ENCODE data around the gene CCDC28A. TPM values are rescaled to one million over a fixed set of nuclear protein-coding genes. Genes with fewer than 3 reads are reported as not detected.
"Not testable (repeated sequence)": the region's sequence is repeated elsewhere in the genome, so short reads cannot be mapped to it uniquely, and the experiment has no call there.

CCDC28A gene
- total RNA-seq, 1 experiment from 2014 or later = 9.8 TPM

DNA sequence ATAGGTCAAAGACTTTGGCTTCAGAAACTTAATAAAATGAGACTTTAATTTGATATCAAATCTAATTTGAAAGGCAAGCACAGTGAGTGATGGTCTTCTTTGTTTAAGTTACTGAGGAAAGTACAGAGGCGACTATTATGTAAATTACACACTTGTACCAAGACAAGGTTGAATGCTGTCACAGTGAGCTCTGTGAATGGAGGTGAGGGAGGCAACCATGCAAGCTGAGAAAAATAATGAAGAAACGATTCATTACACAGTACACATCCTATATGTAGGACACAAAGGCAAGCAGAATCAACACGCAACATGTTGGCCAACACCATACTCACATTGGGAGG lies 46.8 kb upstream of the CCDC28A start:
- Histone ChIP-seq H3K27me3 (replicated peaks; ENCODE audit: insufficient read depth, low read depth, low read length, poor library complexity) (no peaks in the 10 kb centered on the region), H3K36me3 (ENCODE audit: insufficient read depth, low read length, poor library complexity, severe bottlenecking) (no peaks in the 10 kb centered on the region), H3K4me1 (ENCODE audit: insufficient read depth, low read length, poor library complexity, severe bottlenecking) (peaks cover 8% of the 10 kb centered on the region), H3K27ac (ENCODE audit: low read depth, low read length, poor library complexity, severe bottlenecking) (no peak overlapping the region), H3K4me3 (ENCODE audit: low read depth, low read length, poor library complexity, severe bottlenecking) (no peak overlapping the region), H3K9me3 (ENCODE audit: low read depth, low read length, poor library complexity, severe bottlenecking) (no peaks in the 10 kb centered on the region)
- TF ChIP-seq EZH2 (IDR thresholded peaks at IDR 0.05; ENCODE audit: borderline replicate concordance, low read depth, low read length, poor library complexity, severe bottlenecking) = no peak
- TF ChIP-seq, protein P1, sequence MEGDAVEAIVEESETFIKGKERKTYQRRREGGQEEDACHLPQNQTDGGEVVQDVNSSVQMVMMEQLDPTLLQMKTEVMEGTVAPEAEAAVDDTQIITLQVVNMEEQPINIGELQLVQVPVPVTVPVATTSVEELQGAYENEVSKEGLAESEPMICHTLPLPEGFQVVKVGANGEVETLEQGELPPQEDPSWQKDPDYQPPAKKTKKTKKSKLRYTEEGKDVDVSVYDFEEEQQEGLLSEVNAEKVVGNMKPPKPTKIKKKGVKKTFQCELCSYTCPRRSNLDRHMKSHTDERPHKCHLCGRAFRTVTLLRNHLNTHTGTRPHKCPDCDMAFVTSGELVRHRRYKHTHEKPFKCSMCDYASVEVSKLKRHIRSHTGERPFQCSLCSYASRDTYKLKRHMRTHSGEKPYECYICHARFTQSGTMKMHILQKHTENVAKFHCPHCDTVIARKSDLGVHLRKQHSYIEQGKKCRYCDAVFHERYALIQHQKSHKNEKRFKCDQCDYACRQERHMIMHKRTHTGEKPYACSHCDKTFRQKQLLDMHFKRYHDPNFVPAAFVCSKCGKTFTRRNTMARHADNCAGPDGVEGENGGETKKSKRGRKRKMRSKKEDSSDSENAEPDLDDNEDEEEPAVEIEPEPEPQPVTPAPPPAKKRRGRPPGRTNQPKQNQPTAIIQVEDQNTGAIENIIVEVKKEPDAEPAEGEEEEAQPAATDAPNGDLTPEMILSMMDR (conservative IDR thresholded peaks at IDR 0.05; ENCODE audit: low read depth, low read length) = no peak
- no peak for DNase-seq (ENCODE audit: low spot score)
- no TSS peak for BruUV-seq (replicated peaks)
- intact Hi-C loops (cut with micrococcal nuclease; ENCODE audit: unreplicated experiment) = no loop called here
- ChIA-PET POLR2A (ENCODE audit: low non-redundant PET) (no interaction called here), CTCF (no interaction called here)

DNA sequence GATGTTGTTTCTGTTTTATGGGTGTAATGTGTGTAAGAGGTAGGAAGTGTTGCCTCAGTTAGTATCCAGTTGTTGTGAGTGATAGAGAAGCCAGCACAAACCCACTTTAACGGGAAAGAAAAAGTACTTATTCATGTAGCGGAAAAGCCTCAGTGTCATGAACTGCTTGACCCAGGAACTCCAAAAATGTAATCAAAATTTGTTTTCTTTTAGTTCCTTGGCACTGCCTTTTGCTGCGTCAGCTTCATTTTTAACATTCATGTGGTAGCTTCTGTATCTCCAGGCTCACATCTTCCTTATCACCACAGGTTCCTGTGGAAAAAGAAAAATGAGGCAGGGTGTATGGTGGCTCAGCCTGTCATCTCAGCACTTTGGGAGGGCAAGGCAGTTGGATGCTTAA lies 46.4 kb upstream of the CCDC28A start:
- TF ChIP-seq EZH2 (IDR thresholded peaks at IDR 0.05; ENCODE audit: borderline replicate concordance, low read depth, low read length, poor library complexity, severe bottlenecking) = no peak
- TF ChIP-seq, protein P1 (conservative IDR thresholded peaks at IDR 0.05; ENCODE audit: low read depth, low read length) = no peak
- intact Hi-C loops (cut with micrococcal nuclease; ENCODE audit: unreplicated experiment) = no loop called here
- no peak for DNase-seq (ENCODE audit: low spot score)
- no peaks in the 10 kb centered on the region for H3K36me3 ChIP-seq (ENCODE audit: insufficient read depth, low read length, poor library complexity, severe bottlenecking)
- ChIA-PET CTCF (no interaction called here), POLR2A (ENCODE audit: low non-redundant PET) (no interaction called here)
- no peaks in the 10 kb centered on the region for H3K27me3 ChIP-seq (replicated peaks; ENCODE audit: insufficient read depth, low read depth, low read length, poor library complexity)
- H3K27ac ChIP-seq (ENCODE audit: low read depth, low read length, poor library complexity, severe bottlenecking) = no peak overlapping the region
- H3K4me1 ChIP-seq (ENCODE audit: insufficient read depth, low read length, poor library complexity, severe bottlenecking) = peaks cover 8% of the 10 kb centered on the region
- BruUV-seq (replicated peaks) = no TSS peak
- no peak overlapping the region for H3K4me3 ChIP-seq (ENCODE audit: low read depth, low read length, poor library complexity, severe bottlenecking)
- H3K9me3 ChIP-seq (ENCODE audit: low read depth, low read length, poor library complexity, severe bottlenecking) = no peaks in the 10 kb centered on the region

DNA sequence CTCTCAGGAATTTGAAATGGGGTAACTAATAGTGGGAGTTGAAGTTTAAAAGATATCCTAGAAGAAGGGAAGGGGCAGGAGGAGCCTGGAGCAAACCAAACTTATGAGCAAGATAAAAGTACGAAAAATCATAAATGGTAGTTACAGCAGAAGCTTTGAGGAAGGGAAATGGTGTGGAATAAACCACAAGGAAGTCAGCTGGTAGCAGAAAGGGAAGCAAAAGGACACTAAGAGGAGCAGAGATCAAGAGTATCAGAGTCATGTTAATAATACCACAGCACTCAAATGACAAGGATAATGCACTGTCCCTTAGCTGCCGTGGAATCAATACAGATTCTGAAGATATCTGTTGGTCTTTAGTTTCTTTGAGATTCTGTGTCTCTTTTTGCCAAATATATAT lies 44.9 kb upstream of the CCDC28A start:
- H3K9me3 ChIP-seq (ENCODE audit: low read depth, low read length, poor library complexity, severe bottlenecking) = no peaks in the 10 kb centered on the region
- POLR2A ChIA-PET (ENCODE audit: low non-redundant PET) = no interaction called here
- CTCF ChIA-PET = no interaction called here
- no TSS peak for BruUV-seq (replicated peaks)
- no peaks in the 10 kb centered on the region for H3K4me1 ChIP-seq (ENCODE audit: insufficient read depth, low read length, poor library complexity, severe bottlenecking)
- intact Hi-C loops (cut with micrococcal nuclease; ENCODE audit: unreplicated experiment) = no loop called here
- DNase-seq (ENCODE audit: low spot score) = no peak
- TF ChIP-seq, protein P1 (conservative IDR thresholded peaks at IDR 0.05; ENCODE audit: low read depth, low read length) = no peak
- no peak for TF ChIP-seq EZH2 (IDR thresholded peaks at IDR 0.05; ENCODE audit: borderline replicate concordance, low read depth, low read length, poor library complexity, severe bottlenecking)
- H3K36me3 ChIP-seq (ENCODE audit: insufficient read depth, low read length, poor library complexity, severe bottlenecking) = no peaks in the 10 kb centered on the region
- H3K27me3 ChIP-seq (replicated peaks; ENCODE audit: insufficient read depth, low read depth, low read length, poor library complexity) = no peaks in the 10 kb centered on the region
- H3K27ac ChIP-seq (ENCODE audit: low read depth, low read length, poor library complexity, severe bottlenecking) = no peak overlapping the region
- no peak overlapping the region for H3K4me3 ChIP-seq (ENCODE audit: low read depth, low read length, poor library complexity, severe bottlenecking)

DNA sequence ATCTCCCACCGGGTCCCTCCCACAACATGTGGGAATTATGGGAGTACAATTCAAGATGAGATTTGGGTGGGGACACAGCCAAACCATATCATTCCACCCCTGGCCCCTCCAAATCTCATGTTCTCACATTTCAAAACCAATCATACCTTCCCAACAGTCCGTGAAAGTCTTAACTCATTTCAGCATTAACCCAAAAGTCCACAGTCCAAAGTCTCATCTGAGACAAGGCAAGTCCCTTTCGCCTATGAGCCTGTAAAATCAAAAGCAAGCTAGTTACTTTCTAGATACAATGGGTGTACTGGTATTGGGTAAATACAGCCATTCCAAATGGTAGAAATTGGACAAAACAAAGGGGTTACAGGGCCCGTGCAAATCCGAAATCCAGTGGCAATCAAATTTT lies 43.5 kb upstream of the CCDC28A start:
- H3K4me1 ChIP-seq (ENCODE audit: insufficient read depth, low read length, poor library complexity, severe bottlenecking); POLR2A ChIA-PET (ENCODE audit: low non-redundant PET); H3K9me3 ChIP-seq (ENCODE audit: low read depth, low read length, poor library complexity, severe bottlenecking); DNase-seq (ENCODE audit: low spot score); BruUV-seq (replicated peaks); CTCF ChIA-PET; H3K4me3 ChIP-seq (ENCODE audit: low read depth, low read length, poor library complexity, severe bottlenecking); H3K27ac ChIP-seq (ENCODE audit: low read depth, low read length, poor library complexity, severe bottlenecking); H3K27me3 ChIP-seq (replicated peaks; ENCODE audit: insufficient read depth, low read depth, low read length, poor library complexity); H3K36me3 ChIP-seq (ENCODE audit: insufficient read depth, low read length, poor library complexity, severe bottlenecking); intact Hi-C loops (cut with micrococcal nuclease; ENCODE audit: unreplicated experiment): not testable (repeated sequence)
